ENCODE results near the gene LRP2.

The LRP2 gene

DNA sequence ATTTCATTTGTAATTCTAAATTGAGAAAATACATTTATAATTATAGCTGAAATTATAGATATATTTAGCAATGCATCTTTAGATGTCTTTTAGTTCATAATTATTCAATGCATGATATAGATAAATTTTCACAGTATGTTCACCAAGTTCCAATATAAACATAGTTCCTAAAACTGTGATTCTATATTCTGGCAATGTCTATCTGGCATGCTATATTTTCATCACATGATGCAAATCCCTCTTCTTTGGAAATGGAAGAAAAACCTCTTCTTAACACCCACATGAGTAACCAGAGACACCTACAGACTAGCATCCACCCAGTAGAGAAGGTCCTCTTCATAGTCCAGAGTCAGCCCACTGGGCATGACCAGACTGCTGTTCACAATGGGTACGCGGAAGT lies 157.2 kb downstream of the LRP2 start (continued):
- TF ChIP-seq, protein P1, sequence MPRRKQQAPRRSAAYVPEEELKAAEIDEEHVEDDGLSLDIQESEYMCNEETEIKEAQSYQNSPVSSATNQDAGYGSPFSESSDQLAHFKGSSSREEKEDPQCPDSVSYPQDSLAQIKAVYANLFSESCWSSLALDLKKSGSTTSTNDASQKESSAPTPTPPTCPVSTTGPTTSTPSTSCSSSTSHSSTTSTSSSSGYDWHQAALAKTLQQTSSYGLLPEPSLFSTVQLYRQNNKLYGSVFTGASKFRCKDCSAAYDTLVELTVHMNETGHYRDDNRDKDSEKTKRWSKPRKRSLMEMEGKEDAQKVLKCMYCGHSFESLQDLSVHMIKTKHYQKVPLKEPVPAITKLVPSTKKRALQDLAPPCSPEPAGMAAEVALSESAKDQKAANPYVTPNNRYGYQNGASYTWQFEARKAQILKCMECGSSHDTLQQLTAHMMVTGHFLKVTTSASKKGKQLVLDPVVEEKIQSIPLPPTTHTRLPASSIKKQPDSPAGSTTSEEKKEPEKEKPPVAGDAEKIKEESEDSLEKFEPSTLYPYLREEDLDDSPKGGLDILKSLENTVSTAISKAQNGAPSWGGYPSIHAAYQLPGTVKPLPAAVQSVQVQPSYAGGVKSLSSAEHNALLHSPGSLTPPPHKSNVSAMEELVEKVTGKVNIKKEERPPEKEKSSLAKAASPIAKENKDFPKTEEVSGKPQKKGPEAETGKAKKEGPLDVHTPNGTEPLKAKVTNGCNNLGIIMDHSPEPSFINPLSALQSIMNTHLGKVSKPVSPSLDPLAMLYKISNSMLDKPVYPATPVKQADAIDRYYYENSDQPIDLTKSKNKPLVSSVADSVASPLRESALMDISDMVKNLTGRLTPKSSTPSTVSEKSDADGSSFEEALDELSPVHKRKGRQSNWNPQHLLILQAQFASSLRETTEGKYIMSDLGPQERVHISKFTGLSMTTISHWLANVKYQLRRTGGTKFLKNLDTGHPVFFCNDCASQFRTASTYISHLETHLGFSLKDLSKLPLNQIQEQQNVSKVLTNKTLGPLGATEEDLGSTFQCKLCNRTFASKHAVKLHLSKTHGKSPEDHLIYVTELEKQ (tag by site-specific recombination; IDR thresholded peaks at IDR 0.05; ENCODE audit: borderline replicate concordance): no peak
- TF ChIP-seq, protein P2, sequence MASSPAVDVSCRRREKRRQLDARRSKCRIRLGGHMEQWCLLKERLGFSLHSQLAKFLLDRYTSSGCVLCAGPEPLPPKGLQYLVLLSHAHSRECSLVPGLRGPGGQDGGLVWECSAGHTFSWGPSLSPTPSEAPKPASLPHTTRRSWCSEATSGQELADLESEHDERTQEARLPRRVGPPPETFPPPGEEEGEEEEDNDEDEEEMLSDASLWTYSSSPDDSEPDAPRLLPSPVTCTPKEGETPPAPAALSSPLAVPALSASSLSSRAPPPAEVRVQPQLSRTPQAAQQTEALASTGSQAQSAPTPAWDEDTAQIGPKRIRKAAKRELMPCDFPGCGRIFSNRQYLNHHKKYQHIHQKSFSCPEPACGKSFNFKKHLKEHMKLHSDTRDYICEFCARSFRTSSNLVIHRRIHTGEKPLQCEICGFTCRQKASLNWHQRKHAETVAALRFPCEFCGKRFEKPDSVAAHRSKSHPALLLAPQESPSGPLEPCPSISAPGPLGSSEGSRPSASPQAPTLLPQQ (tag by site-specific recombination; IDR thresholded peaks at IDR 0.05): no peak

DNA sequence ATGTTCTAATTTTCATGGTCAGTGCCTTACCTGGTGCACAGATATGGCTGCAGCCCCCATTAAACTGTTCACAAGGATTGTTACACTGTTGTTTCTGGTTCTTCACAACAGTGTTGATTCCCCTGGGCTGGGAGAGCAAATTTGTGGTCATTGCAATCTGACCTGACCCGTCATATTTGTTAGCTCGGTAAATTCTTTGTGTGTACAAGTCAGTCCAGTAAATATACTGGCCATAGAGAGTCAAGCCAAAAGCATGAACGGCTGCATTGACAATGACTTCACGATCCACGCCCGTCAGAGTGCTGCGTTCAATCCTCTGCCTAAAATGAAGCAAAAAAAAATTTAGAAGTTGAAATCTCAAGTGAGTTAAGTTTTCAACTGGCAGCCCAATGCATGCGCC lies 158.4 kb downstream of the LRP2 start:
- no peak overlapping the region for H3K4me3 ChIP-seq (ENCODE audit: low read depth, low read length)
- ChIA-PET POLR2A (no interaction called here), CTCF (interaction anchor here (0.6 kb wide), 1 partner anchor 133 kb away, joined by 4 read pairs; no protein-coding TSS in a partner anchor)
- peaks cover 0 to 39% of the 10 kb centered on the region in 2 experiments; a peak in 1 of 3 replicates for H3K36me3 ChIP-seq (ENCODE audit: control insufficient read depth in 2 of 2, insufficient read depth in 1 of 2, low read length in 2 of 2)
- H3K4me1 ChIP-seq (ENCODE audit: control insufficient read depth, insufficient read depth, low read length): no peaks in the 10 kb centered on the region
- H3K27ac ChIP-seq (ENCODE audit: extremely low read depth, low read depth, low read length): no peak overlapping the region
- TF ChIP-seq, protein P3, sequence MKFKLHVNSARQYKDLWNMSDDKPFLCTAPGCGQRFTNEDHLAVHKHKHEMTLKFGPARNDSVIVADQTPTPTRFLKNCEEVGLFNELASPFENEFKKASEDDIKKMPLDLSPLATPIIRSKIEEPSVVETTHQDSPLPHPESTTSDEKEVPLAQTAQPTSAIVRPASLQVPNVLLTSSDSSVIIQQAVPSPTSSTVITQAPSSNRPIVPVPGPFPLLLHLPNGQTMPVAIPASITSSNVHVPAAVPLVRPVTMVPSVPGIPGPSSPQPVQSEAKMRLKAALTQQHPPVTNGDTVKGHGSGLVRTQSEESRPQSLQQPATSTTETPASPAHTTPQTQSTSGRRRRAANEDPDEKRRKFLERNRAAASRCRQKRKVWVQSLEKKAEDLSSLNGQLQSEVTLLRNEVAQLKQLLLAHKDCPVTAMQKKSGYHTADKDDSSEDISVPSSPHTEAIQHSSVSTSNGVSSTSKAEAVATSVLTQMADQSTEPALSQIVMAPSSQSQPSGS (tag by site-specific recombination; IDR thresholded peaks at IDR 0.05; ENCODE audit: low read depth): no peak
- TF ChIP-seq ZNF785 (tag by site-specific recombination; IDR thresholded peaks at IDR 0.05) (no peak), ZNF146 (tag by site-specific recombination; IDR thresholded peaks at IDR 0.05) (no peak), SP7 (tag by site-specific recombination; IDR thresholded peaks at IDR 0.05) (no peak), GLIS1 (tag by site-specific recombination; IDR thresholded peaks at IDR 0.05) (no peak), ZNF560 (tag by site-specific recombination; IDR thresholded peaks at IDR 0.05; ENCODE audit: borderline replicate concordance) (no peak), ZNF324 (tag by site-specific recombination; IDR thresholded peaks at IDR 0.05) (no peak), ZNF37A (tag by site-specific recombination; IDR thresholded peaks at IDR 0.05) (no peak)
- no peaks in the 10 kb centered on the region for H3K9me3 ChIP-seq (ENCODE audit: control insufficient read depth, insufficient read depth, low read depth, low read length)

DNA sequence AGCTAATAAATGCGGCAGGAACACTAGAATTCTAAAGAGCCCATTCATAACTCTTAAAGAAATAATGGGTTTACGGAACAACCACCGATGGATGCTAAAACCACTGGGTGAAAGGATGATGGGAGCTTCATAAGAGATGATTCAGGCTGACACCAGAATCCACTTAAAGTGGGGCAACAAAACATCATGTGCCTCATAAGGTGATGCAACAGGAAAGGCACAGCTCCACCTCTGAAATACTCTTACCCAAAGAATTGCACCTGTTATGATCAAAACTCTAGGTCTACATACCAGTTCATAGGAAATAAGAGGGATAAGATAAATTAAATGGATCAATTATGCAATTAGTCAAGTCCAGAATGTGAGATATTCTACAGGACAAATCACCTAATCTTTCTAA lies 161.6 kb downstream of the LRP2 start:
- Histone ChIP-seq H3K36me3 (ENCODE audit: control insufficient read depth in 2 of 2, insufficient read depth in 1 of 2, low read length in 2 of 2) (peaks cover 0 to 33% of the 10 kb centered on the region in 2 experiments; a peak in 2 of 3 replicates), H3K9me3 (ENCODE audit: control insufficient read depth, insufficient read depth, low read depth, low read length) (no peaks in the 10 kb centered on the region), H3K4me1 (ENCODE audit: control insufficient read depth, insufficient read depth, low read length) (no peaks in the 10 kb centered on the region), H3K27ac (ENCODE audit: extremely low read depth, low read depth, low read length) (no peak overlapping the region), H3K4me3 (ENCODE audit: low read depth, low read length) (no peak overlapping the region)
- CTCF ChIA-PET: interaction anchor here (0.7 kb wide), 1 partner anchor 23 kb away, joined by 3 read pairs; no protein-coding TSS in a partner anchor
- POLR2A ChIA-PET: no interaction called here
- TF ChIP-seq, protein P4, sequence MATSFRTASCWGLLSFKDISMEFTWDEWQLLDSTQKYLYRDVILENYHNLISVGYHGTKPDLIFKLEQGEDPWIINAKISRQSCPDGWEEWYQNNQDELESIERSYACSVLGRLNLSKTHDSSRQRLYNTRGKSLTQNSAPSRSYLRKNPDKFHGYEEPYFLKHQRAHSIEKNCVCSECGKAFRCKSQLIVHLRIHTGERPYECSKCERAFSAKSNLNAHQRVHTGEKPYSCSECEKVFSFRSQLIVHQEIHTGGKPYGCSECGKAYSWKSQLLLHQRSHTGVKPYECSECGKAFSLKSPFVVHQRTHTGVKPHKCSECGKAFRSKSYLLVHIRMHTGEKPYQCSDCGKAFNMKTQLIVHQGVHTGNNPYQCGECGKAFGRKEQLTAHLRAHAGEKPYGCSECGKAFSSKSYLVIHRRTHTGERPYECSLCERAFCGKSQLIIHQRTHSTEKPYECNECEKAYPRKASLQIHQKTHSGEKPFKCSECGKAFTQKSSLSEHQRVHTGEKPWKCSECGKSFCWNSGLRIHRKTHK (tag by site-specific recombination; IDR thresholded peaks at IDR 0.05): no peak
- TF ChIP-seq ZFP37 (tag by site-specific recombination; IDR thresholded peaks at IDR 0.05) (no peak), ZNF146 (tag by site-specific recombination; IDR thresholded peaks at IDR 0.05) (no peak), ZNF473 (tag by site-specific recombination; IDR thresholded peaks at IDR 0.05) (no peak), ZNF660 (tag by site-specific recombination; IDR thresholded peaks at IDR 0.05) (no peak), ZNF10 (tag by site-specific recombination; IDR thresholded peaks at IDR 0.05) (no peak), TRIM28 (IDR thresholded peaks at IDR 0.05; ENCODE audit: borderline replicate concordance, low read length) (no peak), ZNF654 (tag by site-specific recombination; IDR thresholded peaks at IDR 0.05; ENCODE audit: low read depth) (no peak)
- TF ChIP-seq, protein P5, sequence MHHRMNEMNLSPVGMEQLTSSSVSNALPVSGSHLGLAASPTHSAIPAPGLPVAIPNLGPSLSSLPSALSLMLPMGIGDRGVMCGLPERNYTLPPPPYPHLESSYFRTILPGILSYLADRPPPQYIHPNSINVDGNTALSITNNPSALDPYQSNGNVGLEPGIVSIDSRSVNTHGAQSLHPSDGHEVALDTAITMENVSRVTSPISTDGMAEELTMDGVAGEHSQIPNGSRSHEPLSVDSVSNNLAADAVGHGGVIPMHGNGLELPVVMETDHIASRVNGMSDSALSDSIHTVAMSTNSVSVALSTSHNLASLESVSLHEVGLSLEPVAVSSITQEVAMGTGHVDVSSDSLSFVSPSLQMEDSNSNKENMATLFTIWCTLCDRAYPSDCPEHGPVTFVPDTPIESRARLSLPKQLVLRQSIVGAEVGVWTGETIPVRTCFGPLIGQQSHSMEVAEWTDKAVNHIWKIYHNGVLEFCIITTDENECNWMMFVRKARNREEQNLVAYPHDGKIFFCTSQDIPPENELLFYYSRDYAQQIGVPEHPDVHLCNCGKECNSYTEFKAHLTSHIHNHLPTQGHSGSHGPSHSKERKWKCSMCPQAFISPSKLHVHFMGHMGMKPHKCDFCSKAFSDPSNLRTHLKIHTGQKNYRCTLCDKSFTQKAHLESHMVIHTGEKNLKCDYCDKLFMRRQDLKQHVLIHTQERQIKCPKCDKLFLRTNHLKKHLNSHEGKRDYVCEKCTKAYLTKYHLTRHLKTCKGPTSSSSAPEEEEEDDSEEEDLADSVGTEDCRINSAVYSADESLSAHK (tag by site-specific recombination; IDR thresholded peaks at IDR 0.05): no peak
- TF ChIP-seq, protein P6, sequence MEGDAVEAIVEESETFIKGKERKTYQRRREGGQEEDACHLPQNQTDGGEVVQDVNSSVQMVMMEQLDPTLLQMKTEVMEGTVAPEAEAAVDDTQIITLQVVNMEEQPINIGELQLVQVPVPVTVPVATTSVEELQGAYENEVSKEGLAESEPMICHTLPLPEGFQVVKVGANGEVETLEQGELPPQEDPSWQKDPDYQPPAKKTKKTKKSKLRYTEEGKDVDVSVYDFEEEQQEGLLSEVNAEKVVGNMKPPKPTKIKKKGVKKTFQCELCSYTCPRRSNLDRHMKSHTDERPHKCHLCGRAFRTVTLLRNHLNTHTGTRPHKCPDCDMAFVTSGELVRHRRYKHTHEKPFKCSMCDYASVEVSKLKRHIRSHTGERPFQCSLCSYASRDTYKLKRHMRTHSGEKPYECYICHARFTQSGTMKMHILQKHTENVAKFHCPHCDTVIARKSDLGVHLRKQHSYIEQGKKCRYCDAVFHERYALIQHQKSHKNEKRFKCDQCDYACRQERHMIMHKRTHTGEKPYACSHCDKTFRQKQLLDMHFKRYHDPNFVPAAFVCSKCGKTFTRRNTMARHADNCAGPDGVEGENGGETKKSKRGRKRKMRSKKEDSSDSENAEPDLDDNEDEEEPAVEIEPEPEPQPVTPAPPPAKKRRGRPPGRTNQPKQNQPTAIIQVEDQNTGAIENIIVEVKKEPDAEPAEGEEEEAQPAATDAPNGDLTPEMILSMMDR (tag by site-specific recombination; IDR thresholded peaks at IDR 0.05): no peak

All from HEK293 (cell line).